CD14-positive monocyte (primary cell): Measurements from ENCODE around the gene SUSD2. TPM values are rescaled to one million over a fixed set of nuclear protein-coding genes. Genes with fewer than 3 reads are reported as not detected.
"Not testable (repeated sequence)": the region's sequence is repeated elsewhere in the genome, so short reads cannot be mapped to it uniquely, and the experiment has no call there.

Source experiments
- DNase-seq, 3 donors: peaks; one replicate each; pipeline ENCODE4 v3.0.0-alpha.2; 2011 to 2022
- H2AFZ ChIP-seq: 2 replicates; pipeline ENCODE4 v1.6.0; 2012; ENCODE audit warnings: mild to moderate bottlenecking, low read depth, low read length, inconsistent platforms; ENCODE audit not compliant: insufficient read depth, poor library complexity, severe bottlenecking
- H3K27ac ChIP-seq, 2 donors: 1 replicate in 1 of 2; 2 replicates in 1 of 2; pipeline ENCODE4 v1.5.1; 2012 to 2013; ENCODE audit warnings: low read length in 2 of 2, control low read depth in 1 of 2, inconsistent platforms in 1 of 2, low read depth in 1 of 2, mild to moderate bottlenecking in 1 of 2
- H3K27me3 ChIP-seq, 2 donors: one replicate each; pipeline versions ENCODE4 v1.6.0 to v1.6.1; 2011 to 2013; ENCODE audit warnings: low read length in 2 of 2; ENCODE audit not compliant: control insufficient read depth in 2 of 2, insufficient read depth in 2 of 2
- H3K36me3 ChIP-seq, 2 donors: replicated peaks in 1 of 2; 1 replicate in 1 of 2; 2 replicates in 1 of 2; pipeline versions ENCODE4 v1.5.1 to v1.6.1; 2012 to 2013; ENCODE audit warnings: low read length in 2 of 2, control low read depth in 1 of 2, inconsistent platforms in 1 of 2, mild to moderate bottlenecking in 1 of 2; ENCODE audit not compliant: insufficient read depth in 2 of 2, control insufficient read depth in 1 of 2
- H3K4me1 ChIP-seq, 2 donors: 1 replicate in 1 of 2; 2 replicates in 1 of 2; pipeline versions ENCODE4 v1.5.1 to v1.6.1; 2012 to 2013; ENCODE audit warnings: low read length in 2 of 2, control low read depth in 1 of 2, inconsistent platforms in 1 of 2, mild to moderate bottlenecking in 1 of 2, moderate library complexity in 1 of 2; ENCODE audit not compliant: insufficient read depth in 2 of 2, control insufficient read depth in 1 of 2
- H3K4me2 ChIP-seq: replicated peaks from 2 replicates; pipeline ENCODE3; 2012; ENCODE audit warnings: low read length, moderate library complexity, mild to moderate bottlenecking; ENCODE audit not compliant: poor library complexity, severe bottlenecking; ENCODE audit errors: extremely low read depth
- H3K4me3 ChIP-seq, 3 experiments: fragments of 200-600 bp in 1 of 3; sonication (generic) in 1 of 3; replicated peaks in 1 of 3; 1 replicate in 2 of 3; 2 replicates in 1 of 3; pipeline ENCODE4 v1.5.1; 2011 to 2013; ENCODE audit warnings: low read length in 3 of 3, mild to moderate bottlenecking in 3 of 3, control low read depth in 2 of 3, low read depth in 2 of 3, inconsistent platforms in 1 of 3, moderate library complexity in 1 of 3
- H3K79me2 ChIP-seq: 2 replicates; pipeline ENCODE4 v1.6.0; 2012; ENCODE audit warnings: mild to moderate bottlenecking, control low read depth, inconsistent platforms, low read length, moderate library complexity; ENCODE audit not compliant: insufficient read depth
- H3K9ac ChIP-seq: 2 replicates; pipeline ENCODE4 v1.6.0; 2017; ENCODE audit warnings: low read length, mild to moderate bottlenecking; ENCODE audit not compliant: insufficient read depth, poor library complexity, severe bottlenecking
- H3K9me3 ChIP-seq, 2 donors: replicated peaks in 1 of 2; 1 replicate in 1 of 2; 2 replicates in 1 of 2; pipeline versions ENCODE4 v1.5.1 to v1.6.1; 2012 to 2013; ENCODE audit warnings: low read length in 2 of 2, control low read depth in 1 of 2; ENCODE audit not compliant: control insufficient read depth in 1 of 2, insufficient read depth in 1 of 2
- H4K20me1 ChIP-seq: 2 replicates; pipeline ENCODE4 v1.6.0; 2012; ENCODE audit warnings: mild to moderate bottlenecking, low read length, control low read depth, moderate library complexity; ENCODE audit not compliant: insufficient read depth
- H3K27ac Mint-ChIP-seq, 7 donors: one replicate each; pipeline ENCODE4 v1.8.0; 2020; ENCODE audit warnings: mild to moderate bottlenecking in 7 of 7, mixed read lengths in 7 of 7, moderate library complexity in 6 of 7, inconsistent platforms in 2 of 7
- H3K27me3 Mint-ChIP-seq, 3 donors: one replicate each; pipeline ENCODE4 v1.8.0; 2021 to 2022; ENCODE audit warnings: low read depth in 3 of 3, mild to moderate bottlenecking in 3 of 3, mixed read lengths in 3 of 3, moderate library complexity in 3 of 3, inconsistent platforms in 1 of 3
- H3K36me3 Mint-ChIP-seq, 2 donors: one replicate each; pipeline ENCODE4 v1.8.0; 2020; ENCODE audit warnings: mixed read lengths in 2 of 2, inconsistent platforms in 1 of 2, mild to moderate bottlenecking in 1 of 2
- H3K4me1 Mint-ChIP-seq: one replicate; pipeline ENCODE4 v1.8.0; 2020; ENCODE audit warnings: mild to moderate bottlenecking, mixed read lengths
- H3K4me3 Mint-ChIP-seq, 2 donors: one replicate each; pipeline ENCODE4 v1.8.0; 2020; ENCODE audit warnings: mild to moderate bottlenecking in 2 of 2, mixed read lengths in 2 of 2, moderate library complexity in 1 of 2
- H3K9me3 Mint-ChIP-seq, 7 donors: one replicate each; pipeline ENCODE4 v1.8.0; 2020 to 2022; ENCODE audit warnings: mixed read lengths in 7 of 7, mild to moderate bottlenecking in 6 of 7, moderate library complexity in 6 of 7, inconsistent platforms in 2 of 7
- WGBS: methylation state at CpG from one replicate; pipeline ENCODE4 v1.1.5; 2013; ENCODE audit warnings: missing lambda C conversion rate; ENCODE audit not compliant: insufficient coverage; 5-methylcytosine and 5-hydroxymethylcytosine counted together
- intact Hi-C, 2 donors: fragments of 100-400 bp; cut with micrococcal nuclease; formaldehyde crosslinking; loops; one replicate each; pipeline versions ENCODE4 v1.15.0 to v1.15.1; 2023
- polyA plus RNA-seq, 3 donors: library from polyadenylated mRNA; depleted of rRNA in 1 of 3; unstranded in 2 of 3; stranded (reverse) in 1 of 3; fragments of 300-500 nt in 2 of 3; fragments of >200 nt in 1 of 3; fragmentation: Illumina TruSeq in 2 of 3; gene quantifications; 1 replicate in 2 of 3; 2 replicates in 1 of 3; pipeline ENCODE4 v1.2.3, GENCODE V29; 2012 to 2021
- TF ChIP-seq, protein P1 (sequence below): fragments of 200-600 bp; IDR thresholded peaks from one replicate; pipeline ENCODE4 v1.8.0; 2022; ENCODE audit warnings: antibody characterized with exemption, mild to moderate bottlenecking

The SUSD2 gene
- polyA plus RNA-seq, 3 donors, result 0.56 TPM; not detected in 2

DNA sequence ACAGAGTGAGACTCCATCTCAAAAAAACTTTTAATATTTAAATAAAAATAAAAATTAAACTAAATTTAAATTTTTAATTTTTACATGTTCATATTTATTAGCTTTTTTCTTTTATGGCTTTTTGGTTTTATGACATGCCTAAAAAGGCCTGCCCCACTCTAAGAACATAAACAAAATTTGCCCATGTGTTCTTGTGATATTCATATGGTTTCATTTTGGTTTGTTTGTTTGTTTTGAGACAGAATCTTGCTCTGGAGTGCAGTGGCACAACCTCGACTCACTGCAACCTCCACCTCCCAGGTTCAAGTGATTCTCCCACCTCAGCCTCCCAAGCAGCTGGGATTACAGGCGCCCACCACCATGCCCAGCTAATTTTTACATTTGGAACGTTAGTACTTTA, 27.7 kb downstream of the SUSD2 start:
- no peaks in the 10 kb centered on the region for H3K36me3 Mint-ChIP-seq
- Histone ChIP-seq H4K20me1 (no peaks in the 10 kb centered on the region), H3K9me3 (no peaks in the 10 kb centered on the region), H2AFZ (no peak overlapping the region), H3K79me2 (no peaks in the 10 kb centered on the region), H3K4me2 (no peak overlapping the region), H3K4me1 (peaks cover 44 to 57% of the 10 kb centered on the region in 2 donors), H3K9ac (no peak overlapping the region), H3K27me3 (no peaks in the 10 kb centered on the region), H3K27ac (peak overlapping the region; percentile 86 to 95), H3K36me3 (no peaks in the 10 kb centered on the region), H3K4me3 (no peak overlapping the region)
- H3K27ac Mint-ChIP-seq, result peak overlapping the region; percentile 4 to 99 (median 95)
- DNase-seq, result no peak
- H3K27me3 Mint-ChIP-seq, result peaks cover 0 to 4% (median 2%) of the 10 kb centered on the region in 3 donors
- intact Hi-C loops, result no loop called here
- no CpG with 5 or more reads among the region's 3 CpGs for whole genome bisulfite sequencing
- H3K4me3 Mint-ChIP-seq, result no peak overlapping the region
- TF ChIP-seq, protein P1, sequence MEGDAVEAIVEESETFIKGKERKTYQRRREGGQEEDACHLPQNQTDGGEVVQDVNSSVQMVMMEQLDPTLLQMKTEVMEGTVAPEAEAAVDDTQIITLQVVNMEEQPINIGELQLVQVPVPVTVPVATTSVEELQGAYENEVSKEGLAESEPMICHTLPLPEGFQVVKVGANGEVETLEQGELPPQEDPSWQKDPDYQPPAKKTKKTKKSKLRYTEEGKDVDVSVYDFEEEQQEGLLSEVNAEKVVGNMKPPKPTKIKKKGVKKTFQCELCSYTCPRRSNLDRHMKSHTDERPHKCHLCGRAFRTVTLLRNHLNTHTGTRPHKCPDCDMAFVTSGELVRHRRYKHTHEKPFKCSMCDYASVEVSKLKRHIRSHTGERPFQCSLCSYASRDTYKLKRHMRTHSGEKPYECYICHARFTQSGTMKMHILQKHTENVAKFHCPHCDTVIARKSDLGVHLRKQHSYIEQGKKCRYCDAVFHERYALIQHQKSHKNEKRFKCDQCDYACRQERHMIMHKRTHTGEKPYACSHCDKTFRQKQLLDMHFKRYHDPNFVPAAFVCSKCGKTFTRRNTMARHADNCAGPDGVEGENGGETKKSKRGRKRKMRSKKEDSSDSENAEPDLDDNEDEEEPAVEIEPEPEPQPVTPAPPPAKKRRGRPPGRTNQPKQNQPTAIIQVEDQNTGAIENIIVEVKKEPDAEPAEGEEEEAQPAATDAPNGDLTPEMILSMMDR, result no peak
- no peaks in the 10 kb centered on the region for H3K9me3 Mint-ChIP-seq
- H3K4me1 Mint-ChIP-seq, result peaks cover 48% of the 10 kb centered on the region

DNA sequence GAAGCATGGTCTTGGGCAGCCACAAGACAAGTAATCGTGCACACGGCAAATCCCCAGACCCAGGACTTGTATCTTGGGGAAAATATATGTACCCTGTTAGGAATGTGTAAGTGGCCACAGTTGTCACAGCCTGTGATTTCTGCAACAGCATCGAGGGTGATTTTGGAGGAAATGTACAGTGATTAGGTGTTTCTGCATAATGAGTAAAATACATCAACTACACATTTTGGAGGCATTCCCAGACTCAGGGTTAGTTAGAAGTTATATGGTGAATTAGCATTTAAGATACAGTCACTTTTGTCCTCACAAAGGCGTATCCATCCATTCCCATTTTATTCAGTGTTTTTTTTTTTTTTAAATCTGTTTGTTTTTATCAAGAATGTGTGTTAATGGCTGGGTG, 28.4 kb downstream of the SUSD2 start:
- TF ChIP-seq, protein P1, result no peak
- DNase-seq, result no peak
- Mint-ChIP-seq H3K27me3 (peaks cover 0 to 4% (median 2%) of the 10 kb centered on the region in 3 donors), H3K36me3 (no peaks in the 10 kb centered on the region), H3K4me1 (peaks cover 43% of the 10 kb centered on the region), H3K4me3 (no peak overlapping the region), H3K27ac (peak overlapping the region in 3 of 7 donors; percentile 4 to 89 (median 53)), H3K9me3 (no peaks in the 10 kb centered on the region)
- intact Hi-C loops, result no loop called here
- no peaks in the 10 kb centered on the region for H3K27me3 ChIP-seq
- no peak overlapping the region for H3K27ac ChIP-seq
- no peak overlapping the region for H3K9ac ChIP-seq
- H4K20me1 ChIP-seq, result no peaks in the 10 kb centered on the region
- peaks cover 43 to 55% of the 10 kb centered on the region in 2 donors for H3K4me1 ChIP-seq
- no peak overlapping the region for H3K4me3 ChIP-seq
- no peaks in the 10 kb centered on the region for H3K36me3 ChIP-seq
- no peaks in the 10 kb centered on the region for H3K79me2 ChIP-seq
- 100% methylated on average over 2 of the region's 4 CpGs for WGBS
- H2AFZ ChIP-seq, result no peak overlapping the region
- H3K9me3 ChIP-seq, result no peaks in the 10 kb centered on the region
- H3K4me2 ChIP-seq, result no peak overlapping the region

DNA sequence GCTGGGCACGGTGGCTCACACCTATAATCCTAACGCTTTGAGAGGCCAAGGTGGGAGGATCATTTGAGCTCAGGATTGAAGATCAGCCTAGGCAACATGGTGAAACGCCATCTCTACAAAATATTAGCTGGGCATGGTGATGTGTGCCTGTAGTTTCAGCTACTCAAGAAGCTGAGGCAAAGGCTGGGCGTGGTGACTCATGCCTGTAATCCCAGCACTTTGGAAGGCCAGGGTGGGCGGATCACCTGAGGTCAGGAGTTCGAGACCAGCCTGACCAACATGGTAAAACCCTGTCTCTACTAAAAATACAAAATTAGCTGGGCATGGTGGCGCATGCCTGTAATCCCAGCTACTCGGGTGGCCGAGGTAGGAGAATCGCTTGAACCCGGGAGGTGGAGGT, 29.1 kb downstream of the SUSD2 start:
- H3K27me3 ChIP-seq, H3K9ac ChIP-seq, H2AFZ ChIP-seq, H3K4me3 ChIP-seq, H3K9me3 Mint-ChIP-seq, H3K79me2 ChIP-seq, H3K9me3 ChIP-seq, H3K27ac Mint-ChIP-seq, H3K27ac ChIP-seq, H3K36me3 Mint-ChIP-seq, DNase-seq, H3K36me3 ChIP-seq, H3K4me2 ChIP-seq, H3K4me3 Mint-ChIP-seq, intact Hi-C loops, H3K27me3 Mint-ChIP-seq, H4K20me1 ChIP-seq: not testable (repeated sequence)
- WGBS, result 90% methylated on average over 6 of the region's 11 CpGs
- peaks cover 36% of the 10 kb centered on the region for H3K4me1 Mint-ChIP-seq
- H3K4me1 ChIP-seq, result peaks cover 36 to 48% of the 10 kb centered on the region in 2 donors
